HFFc6 (cell line): ENCODE data around the gene SCO2. TPM values are rescaled to one million over a fixed set of nuclear protein-coding genes. Genes with fewer than 3 reads are reported as not detected.

Experiments used
- DNase-seq: peaks from one replicate; pipeline ENCODE4 v3.0.0-alpha.2; 2018
- H3K27ac Mint-ChIP-seq: 2 replicates; pipeline ENCODE4 v1.8.0; 2020; ENCODE audit warnings: mild to moderate bottlenecking, mixed read lengths
- H3K27me3 Mint-ChIP-seq: 2 replicates; pipeline ENCODE4 v1.8.0; 2021; ENCODE audit warnings: mild to moderate bottlenecking, moderate library complexity, mixed read lengths; ENCODE audit not compliant: insufficient read depth
- H3K36me3 Mint-ChIP-seq: 2 replicates; pipeline ENCODE4 v1.8.0; 2021; ENCODE audit warnings: low read depth, mixed read lengths
- H3K4me1 Mint-ChIP-seq: 2 replicates; pipeline ENCODE4 v1.8.0; 2020; ENCODE audit warnings: low read depth, mixed read lengths
- H3K4me3 Mint-ChIP-seq: 2 replicates; pipeline ENCODE4 v1.8.0; 2020; ENCODE audit warnings: mild to moderate bottlenecking, moderate library complexity, mixed read lengths
- H3K9me3 Mint-ChIP-seq: 2 replicates; pipeline ENCODE4 v1.8.0; 2020; ENCODE audit warnings: mild to moderate bottlenecking, mixed read lengths
- CTCF ChIP-seq: fragments of 200-600 bp; sonication (generic); IDR thresholded peaks from 2 replicates; pipeline ENCODE4 v1.5.0; 2021; ENCODE audit warnings: antibody characterized with exemption, mild to moderate bottlenecking
- total RNA-seq, 6 experiments: library from RNA; stranded (reverse); fragmentation: NEBNext Ultra II Directional; extraction: Animal tissue kit (Norgen Biotek cat#: 25700); gene quantifications; 2 replicates in 1 of 6; 3 replicates in 5 of 6; pipeline ENCODE4 v1.2.3, GENCODE V29; 2021

The SCO2 gene
- total RNA-seq, 6 experiments from 2014 or later: 2.7 to 11.1 (median 9.7) TPM

- H3K27ac Mint-ChIP-seq: no peak overlapping the region
- H3K4me1 Mint-ChIP-seq: peaks cover 13% of the 10 kb centered on the region
- TF ChIP-seq CTCF: no peak
- peaks cover 2% of the 10 kb centered on the region for H3K27me3 Mint-ChIP-seq
- no peaks in the 10 kb centered on the region for H3K9me3 Mint-ChIP-seq
- H3K4me3 Mint-ChIP-seq: no peak overlapping the region
- no peaks in the 10 kb centered on the region for H3K36me3 Mint-ChIP-seq
- no peak for DNase-seq
Observed at GRCh38 chr22:50487290-50488005, 38.0 kb downstream of the SCO2 start.

GRCh38 chr22:50486561-50487289 is 38.7 kb downstream of the SCO2 start, which contains the start of gene MIOX:
MIOX (plus strand) TSS chr22:50486859; CDS start chr22:50486898, 39 bp downstream.
- DNase-seq: peak; percentile 30
- no peaks in the 10 kb centered on the region for H3K9me3 Mint-ChIP-seq
- H3K27me3 Mint-ChIP-seq: peaks cover 2% of the 10 kb centered on the region
- H3K4me1 Mint-ChIP-seq: peaks cover 13% of the 10 kb centered on the region
- TF ChIP-seq CTCF: no peak
- no peak within 1 kb of the TSS for H3K27ac Mint-ChIP-seq
- no peak within 1 kb of the TSS for H3K4me3 Mint-ChIP-seq
- H3K36me3 Mint-ChIP-seq: no peaks in the 10 kb centered on the region

- Mint-ChIP-seq H3K27me3 (peaks cover 4% of the 10 kb centered on the region), H3K27ac (no peak overlapping the region), H3K9me3 (no peaks in the 10 kb centered on the region), H3K4me3 (no peak overlapping the region), H3K36me3 (no peaks in the 10 kb centered on the region), H3K4me1 (peaks cover 13% of the 10 kb centered on the region)
- DNase-seq: peak; percentile 8
- peak; percentile 11; the same call in 1 of the 2 replicates for TF ChIP-seq CTCF
Observed at GRCh38 chr22:50485221-50486131, 39.9 kb downstream of the SCO2 start.

- Mint-ChIP-seq H3K27me3 (peaks cover 7% of the 10 kb centered on the region), H3K36me3 (no peaks in the 10 kb centered on the region), H3K4me3 (no peak overlapping the region), H3K27ac (no peak overlapping the region), H3K4me1 (peaks cover 13% of the 10 kb centered on the region), H3K9me3 (no peaks in the 10 kb centered on the region)
- DNase-seq: no peak
- no peak for TF ChIP-seq CTCF
Observed at GRCh38 chr22:50483977-50484853, 41.2 kb downstream of the SCO2 start.

- H3K27me3 Mint-ChIP-seq: peaks cover 7% of the 10 kb centered on the region
- H3K36me3 Mint-ChIP-seq: no peaks in the 10 kb centered on the region
- H3K4me1 Mint-ChIP-seq: peaks cover 13% of the 10 kb centered on the region
- no peak overlapping the region for H3K27ac Mint-ChIP-seq
- H3K4me3 Mint-ChIP-seq: no peak overlapping the region
- no peak for DNase-seq
- H3K9me3 Mint-ChIP-seq: no peaks in the 10 kb centered on the region
- TF ChIP-seq CTCF: no peak
Observed at GRCh38 chr22:50483556-50483955, 41.8 kb downstream of the SCO2 start.
